Heart left ventricle (tissue), 13 donors: Measurements from ENCODE around the gene UBE2F.

Source experiments
- POLR2A ChIP-seq, 2 donors: fragments of 450-650 bp; IDR thresholded peaks; one replicate each; pipeline ENCODE4 v1.6.1; 2017; ENCODE audit warnings: antibody characterized with exemption in 2 of 2, mild to moderate bottlenecking in 2 of 2, moderate library complexity in 2 of 2
- TF ChIP-seq, protein P1 (sequence below), 12 donors: fragments of 200-600 bp; sonication (generic) in 4 of 12; IDR thresholded peaks; one replicate each; pipeline versions ENCODE4 v1.5.0 to v1.8.0; 2018 to 2022; ENCODE audit warnings: antibody characterized with exemption in 12 of 12, mild to moderate bottlenecking in 5 of 12
- donor health status: ischemic (EF 13 %, LVEDD 7.1; RV severe dilation, severe dysfunction).
- donor health status: DM: no; HTN: yes; CAD: no.
- donor health status: DM: no; HTN: no; CAD: no.
- donor health status: ischemic (EF 25% LVEDD 6.9; RV normal size, moderate dysfunction).
- donor health status: ischemic (EF 25% LVEDD 5.7; RV mildly dilated, moderate dysfunction).
- donor health status: ischemic (EF 35%, LVEDD 5.7; RV mildly dilated, moderate dysfunction).
- donor health status: nonischemic (EF 11% LVEDD 7.7; RV severe dilation, severe dysfunction).
- donor health status: DM: yes; HTN: yes; CAD: no.
- donor health status: PGD.
- donor health status: ischemic (EF 29% LVEDD 5.4; RV normal size, mild dysfunction).
- donor health status: nonischemic (EF 23%, LVEDD 6.1; RV moderate dilation, normal function).

DNA sequence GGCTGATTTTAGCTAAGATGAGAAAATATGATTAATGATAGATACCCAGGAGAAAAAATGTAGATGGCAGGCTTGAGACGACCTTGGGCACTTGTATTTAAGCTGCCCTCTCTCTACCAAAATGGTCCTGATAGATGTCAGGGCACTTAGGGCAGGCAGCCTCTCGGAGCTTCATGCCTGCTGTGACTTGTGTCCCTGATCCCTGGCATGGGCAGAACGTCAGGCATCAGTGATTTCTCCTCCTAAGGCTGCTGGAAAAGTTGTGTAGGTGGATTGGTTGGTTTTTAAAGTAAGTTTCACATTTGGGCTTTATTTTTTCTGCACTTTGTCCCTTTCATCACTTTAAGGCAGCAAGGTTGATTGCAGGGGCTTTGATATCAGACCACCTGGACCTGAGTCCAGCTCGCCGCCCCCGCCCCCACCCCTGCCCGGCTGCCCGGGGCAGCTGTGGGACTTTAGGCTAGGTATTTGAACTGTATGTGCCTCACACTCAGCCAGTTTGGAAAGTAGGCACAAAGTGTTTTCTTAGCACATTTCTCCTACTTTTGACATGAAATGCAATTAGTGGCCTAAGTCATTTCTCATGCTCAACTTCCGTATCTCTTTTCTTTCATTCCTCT, 59.0 kb downstream of the UBE2F start:
- TF ChIP-seq, protein P1, sequence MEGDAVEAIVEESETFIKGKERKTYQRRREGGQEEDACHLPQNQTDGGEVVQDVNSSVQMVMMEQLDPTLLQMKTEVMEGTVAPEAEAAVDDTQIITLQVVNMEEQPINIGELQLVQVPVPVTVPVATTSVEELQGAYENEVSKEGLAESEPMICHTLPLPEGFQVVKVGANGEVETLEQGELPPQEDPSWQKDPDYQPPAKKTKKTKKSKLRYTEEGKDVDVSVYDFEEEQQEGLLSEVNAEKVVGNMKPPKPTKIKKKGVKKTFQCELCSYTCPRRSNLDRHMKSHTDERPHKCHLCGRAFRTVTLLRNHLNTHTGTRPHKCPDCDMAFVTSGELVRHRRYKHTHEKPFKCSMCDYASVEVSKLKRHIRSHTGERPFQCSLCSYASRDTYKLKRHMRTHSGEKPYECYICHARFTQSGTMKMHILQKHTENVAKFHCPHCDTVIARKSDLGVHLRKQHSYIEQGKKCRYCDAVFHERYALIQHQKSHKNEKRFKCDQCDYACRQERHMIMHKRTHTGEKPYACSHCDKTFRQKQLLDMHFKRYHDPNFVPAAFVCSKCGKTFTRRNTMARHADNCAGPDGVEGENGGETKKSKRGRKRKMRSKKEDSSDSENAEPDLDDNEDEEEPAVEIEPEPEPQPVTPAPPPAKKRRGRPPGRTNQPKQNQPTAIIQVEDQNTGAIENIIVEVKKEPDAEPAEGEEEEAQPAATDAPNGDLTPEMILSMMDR (IDR thresholded peaks at IDR 0.05), result no peak
- no peak for TF ChIP-seq POLR2A (IDR thresholded peaks at IDR 0.05)
